Caki2 (cell line): ENCODE results near the gene ZDHHC6. TPM values are rescaled to one million over a fixed set of nuclear protein-coding genes. Genes with fewer than 3 reads are reported as not detected.

Source experiments
- total RNA-seq: library from RNA; depleted of rRNA; stranded (reverse); fragments of >200 nt; shearing (Covaris generic); gene quantifications from 2 replicates; pipeline ENCODE4 v1.2.3, GENCODE V29; 2014; ENCODE audit warnings: low replicate concordance; rRNA removed

The ZDHHC6 gene
- total RNA-seq, 1 experiment from 2014 or later, result 13.9 TPM

Other genes with a start within 250 kb of the ZDHHC6 start
- not detected in 2 replicates for gene TECTB, start 163.5 kb downstream of the ZDHHC6 start, total RNA-seq
- gene ACSL5, start 72.8 kb downstream of the ZDHHC6 start, total RNA-seq, result not detected in 2 replicates
- gene VTI1A, start 301 bp upstream of the ZDHHC6 start, total RNA-seq, result 9.7 and 17.8 TPM in 2 replicates